ENCODE results near the gene COL4A2.

DNA sequence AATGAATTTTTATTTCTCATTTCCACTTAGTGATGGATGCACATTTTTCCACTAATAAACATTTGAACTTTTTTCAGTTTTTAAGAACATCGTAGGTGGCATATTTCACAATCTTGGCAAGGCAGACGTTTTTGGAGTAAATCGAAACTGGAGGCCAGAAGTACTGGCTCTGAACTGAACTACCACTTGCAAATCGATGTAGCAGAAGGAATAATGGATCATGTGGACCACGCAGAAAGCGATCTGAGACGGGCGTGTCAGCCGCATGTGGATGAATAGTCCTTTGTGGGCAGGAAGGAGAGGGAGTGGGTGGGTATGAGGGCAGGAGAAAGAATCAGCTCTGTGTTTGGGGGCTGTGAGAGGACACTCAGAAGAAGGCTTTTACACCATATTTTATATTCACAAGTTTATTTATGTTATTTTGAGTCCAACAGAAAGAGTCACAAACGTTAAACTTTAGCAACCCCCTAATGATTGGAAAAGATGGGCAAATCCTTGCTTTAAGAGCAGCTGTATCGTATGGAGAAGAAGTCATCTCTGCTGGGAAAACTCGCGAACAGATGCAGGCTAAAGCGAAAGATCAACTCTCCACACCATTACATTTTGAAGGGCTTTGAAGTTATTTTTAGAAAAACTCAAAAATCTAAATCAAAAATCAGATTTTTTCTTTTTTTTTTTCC is 90.5 kb downstream of the COL4A2 start:
- TF ChIP-seq, protein P1, sequence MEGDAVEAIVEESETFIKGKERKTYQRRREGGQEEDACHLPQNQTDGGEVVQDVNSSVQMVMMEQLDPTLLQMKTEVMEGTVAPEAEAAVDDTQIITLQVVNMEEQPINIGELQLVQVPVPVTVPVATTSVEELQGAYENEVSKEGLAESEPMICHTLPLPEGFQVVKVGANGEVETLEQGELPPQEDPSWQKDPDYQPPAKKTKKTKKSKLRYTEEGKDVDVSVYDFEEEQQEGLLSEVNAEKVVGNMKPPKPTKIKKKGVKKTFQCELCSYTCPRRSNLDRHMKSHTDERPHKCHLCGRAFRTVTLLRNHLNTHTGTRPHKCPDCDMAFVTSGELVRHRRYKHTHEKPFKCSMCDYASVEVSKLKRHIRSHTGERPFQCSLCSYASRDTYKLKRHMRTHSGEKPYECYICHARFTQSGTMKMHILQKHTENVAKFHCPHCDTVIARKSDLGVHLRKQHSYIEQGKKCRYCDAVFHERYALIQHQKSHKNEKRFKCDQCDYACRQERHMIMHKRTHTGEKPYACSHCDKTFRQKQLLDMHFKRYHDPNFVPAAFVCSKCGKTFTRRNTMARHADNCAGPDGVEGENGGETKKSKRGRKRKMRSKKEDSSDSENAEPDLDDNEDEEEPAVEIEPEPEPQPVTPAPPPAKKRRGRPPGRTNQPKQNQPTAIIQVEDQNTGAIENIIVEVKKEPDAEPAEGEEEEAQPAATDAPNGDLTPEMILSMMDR (IDR thresholded peaks at IDR 0.05): no peak
- no peak for TF ChIP-seq POLR2A (IDR thresholded peaks at IDR 0.05)
